ENCODE data around the gene NUCKS1.

The NUCKS1 gene

GRCh38 chr1:205701891-205702290, 48.1 kb downstream of the NUCKS1 start:
- peaks cover 28% of the 10 kb centered on the region for H3K36me3 Mint-ChIP-seq
- DNase-seq (ENCODE audit: low spot score in 2 of 2) = no peak
- peak overlapping the region; percentile 63 for H3K27ac Mint-ChIP-seq
- ATAC-seq = no peak
- H3K4me1 Mint-ChIP-seq = no peaks in the 10 kb centered on the region
- H3K9me3 Mint-ChIP-seq = no peaks in the 10 kb centered on the region
- H3K4me3 Mint-ChIP-seq = no peak overlapping the region

- no peaks in the 10 kb centered on the region for H3K9me3 Mint-ChIP-seq
- no peak for DNase-seq (ENCODE audit: low spot score in 2 of 2)
- H3K27ac Mint-ChIP-seq = peak overlapping the region; percentile 63
- no peak for ATAC-seq
- H3K36me3 Mint-ChIP-seq = peaks cover 28% of the 10 kb centered on the region
- no peaks in the 10 kb centered on the region for H3K4me1 Mint-ChIP-seq
- no peak overlapping the region for H3K4me3 Mint-ChIP-seq
Measured at GRCh38 chr1:205701420-205701819, 48.6 kb downstream of the NUCKS1 start.

- H3K27ac Mint-ChIP-seq = peak overlapping the region; percentile 63
- no peaks in the 10 kb centered on the region for H3K4me1 Mint-ChIP-seq
- H3K4me3 Mint-ChIP-seq = no peak overlapping the region
- no peak for DNase-seq (ENCODE audit: low spot score in 2 of 2)
- no peak for ATAC-seq
- peaks cover 28% of the 10 kb centered on the region for H3K36me3 Mint-ChIP-seq
- no peaks in the 10 kb centered on the region for H3K9me3 Mint-ChIP-seq
Measured at GRCh38 chr1:205700865-205701401, 49.0 kb downstream of the NUCKS1 start.

GRCh38 chr1:205699416-205699815, 50.6 kb downstream of the NUCKS1 start:
- DNase-seq (ENCODE audit: low spot score in 2 of 2) = no peak
- no peak overlapping the region for H3K4me3 Mint-ChIP-seq
- no peak overlapping the region for H3K27ac Mint-ChIP-seq
- peaks cover 28% of the 10 kb centered on the region for H3K36me3 Mint-ChIP-seq
- no peak for ATAC-seq
- H3K9me3 Mint-ChIP-seq = no peaks in the 10 kb centered on the region
- H3K4me1 Mint-ChIP-seq = no peaks in the 10 kb centered on the region

- Mint-ChIP-seq H3K4me1 (no peaks in the 10 kb centered on the region), H3K36me3 (peaks cover 26% of the 10 kb centered on the region), H3K4me3 (no peak overlapping the region), H3K9me3 (no peaks in the 10 kb centered on the region), H3K27ac (no peak overlapping the region)
- ATAC-seq (no peak), DNase-seq (ENCODE audit: low spot score in 2 of 2) (no peak)
Measured at GRCh38 chr1:205698921-205699320, 51.1 kb downstream of the NUCKS1 start.

- no peak for ATAC-seq
- Mint-ChIP-seq H3K9me3 (no peaks in the 10 kb centered on the region), H3K4me3 (no peak overlapping the region), H3K27ac (no peak overlapping the region), H3K4me1 (peaks cover 8% of the 10 kb centered on the region), H3K36me3 (peaks cover 5% of the 10 kb centered on the region)
- no peak for DNase-seq (ENCODE audit: low spot score in 2 of 2)
Measured at GRCh38 chr1:205693421-205693991, 56.5 kb downstream of the NUCKS1 start.

- ATAC-seq (no peak), DNase-seq (ENCODE audit: low spot score in 2 of 2) (no peak)
- peaks cover 8% of the 10 kb centered on the region for H3K4me1 Mint-ChIP-seq
- no peaks in the 10 kb centered on the region for H3K36me3 Mint-ChIP-seq
- H3K4me3 Mint-ChIP-seq = no peak overlapping the region
- no peaks in the 10 kb centered on the region for H3K9me3 Mint-ChIP-seq
- no peak overlapping the region for H3K27ac Mint-ChIP-seq
Measured at GRCh38 chr1:205692423-205692822, 57.6 kb downstream of the NUCKS1 start.

GRCh38 chr1:205690122-205690756, 59.7 kb downstream of the NUCKS1 start:
- Mint-ChIP-seq H3K4me1 (peaks cover 8% of the 10 kb centered on the region), H3K9me3 (no peaks in the 10 kb centered on the region), H3K36me3 (no peaks in the 10 kb centered on the region), H3K27ac (no peak overlapping the region), H3K4me3 (no peak overlapping the region)
- no peak for DNase-seq (ENCODE audit: low spot score in 2 of 2)
- ATAC-seq = no peak

- Mint-ChIP-seq H3K27ac (no peak overlapping the region), H3K4me1 (peaks cover 8% of the 10 kb centered on the region), H3K4me3 (no peak overlapping the region), H3K9me3 (no peaks in the 10 kb centered on the region), H3K36me3 (no peaks in the 10 kb centered on the region)
- no peak for DNase-seq (ENCODE audit: low spot score in 2 of 2)
- no peak for ATAC-seq
Measured at GRCh38 chr1:205689479-205689878, 60.5 kb downstream of the NUCKS1 start.

GRCh38 chr1:205688171-205689080, 61.6 kb downstream of the NUCKS1 start:
- ATAC-seq = no peak
- no peak for DNase-seq (ENCODE audit: low spot score in 2 of 2)
- H3K4me1 Mint-ChIP-seq = peaks cover 5% of the 10 kb centered on the region
- H3K36me3 Mint-ChIP-seq = no peaks in the 10 kb centered on the region
- no peak overlapping the region for H3K27ac Mint-ChIP-seq
- no peaks in the 10 kb centered on the region for H3K9me3 Mint-ChIP-seq
- H3K4me3 Mint-ChIP-seq = no peak overlapping the region

GRCh38 chr1:205687242-205687641, 62.7 kb downstream of the NUCKS1 start:
- DNase-seq (ENCODE audit: low spot score in 2 of 2) = no peak
- no peak overlapping the region for H3K27ac Mint-ChIP-seq

GRCh38 chr1:205681364-205681763, 68.6 kb downstream of the NUCKS1 start:
- ATAC-seq (no peak), DNase-seq (ENCODE audit: low spot score in 2 of 2) (no peak)
- Mint-ChIP-seq H3K4me3 (peak overlapping the region; percentile 67), H3K36me3 (peaks cover 5% of the 10 kb centered on the region), H3K4me1 (peaks cover 16% of the 10 kb centered on the region), H3K9me3 (no peaks in the 10 kb centered on the region), H3K27ac (no peak overlapping the region)

More at GRCh38 chr1:205687242-205687641, 62.7 kb downstream of the NUCKS1 start:
- ATAC-seq = no peak
- H3K36me3 Mint-ChIP-seq = no peaks in the 10 kb centered on the region
- H3K9me3 Mint-ChIP-seq = no peaks in the 10 kb centered on the region
- H3K4me1 Mint-ChIP-seq = no peaks in the 10 kb centered on the region
- no peak overlapping the region for H3K4me3 Mint-ChIP-seq

GRCh38 chr1:205680073-205680851, 69.7 kb downstream of the NUCKS1 start, which contains the start of gene SLC45A3:
SLC45A3 (minus strand) TSS chr1:205680509; CDS start chr1:205664656, 15,853 bp downstream.
- Mint-ChIP-seq H3K4me1 (peaks cover 16% of the 10 kb centered on the region), H3K4me3 (peak within 1 kb of the TSS; percentile 67), H3K27ac (no peak within 1 kb of the TSS), H3K36me3 (peaks cover 5% of the 10 kb centered on the region), H3K9me3 (no peaks in the 10 kb centered on the region)
- DNase-seq (ENCODE audit: low spot score in 2 of 2) (peak; percentile 10 to 63), ATAC-seq (peak; percentile 83)

GRCh38 chr1:205678286-205679111, 71.5 kb downstream of the NUCKS1 start:
- peaks cover 5% of the 10 kb centered on the region for H3K36me3 Mint-ChIP-seq
- H3K4me3 Mint-ChIP-seq = peak overlapping the region; percentile 67
- H3K4me1 Mint-ChIP-seq = peaks cover 16% of the 10 kb centered on the region
- DNase-seq (ENCODE audit: low spot score in 2 of 2) = no peak
- H3K27ac Mint-ChIP-seq = no peak overlapping the region
- ATAC-seq = no peak
- no peaks in the 10 kb centered on the region for H3K9me3 Mint-ChIP-seq

Measured in stimulated activated effector memory CD8-positive, alpha-beta T cell treated with anti-CD3 and anti-CD28 coated beads, Interleukin-12 subunit alpha, Interleukin-12 subunit beta, amount 100 ng/mL, for 72 hours (primary cell).